Activated T-helper 1 cell treated with anti-CD3 and anti-CD28 coated beads, Interleukin-12 subunit alpha, Interleukin-12 subunit beta, Interleukin-2, Interleukin-4 antibody, amounts not matched to agents 30 ng/mL and 10 ng/mL and 1 ng/mL, durations not matched to agents 14 hours and 24 hours and 36 hours (primary cell): ENCODE measurements around the gene ATAD3C. TPM values are rescaled to one million over a fixed set of nuclear protein-coding genes. Genes with fewer than 3 reads are reported as not detected.
"Not testable (repeated sequence)": the region's sequence is repeated elsewhere in the genome, so short reads cannot be mapped to it uniquely, and the experiment has no call there.

Source experiments
- DNase-seq: peaks from one replicate; pipeline ENCODE4 v3.0.0; 2021; ENCODE audit warnings: low spot score
- H3K27ac Mint-ChIP-seq: one replicate; pipeline ENCODE4 v1.8.0; 2021; ENCODE audit warnings: mild to moderate bottlenecking, mixed read lengths
- H3K27me3 Mint-ChIP-seq: one replicate; pipeline ENCODE4 v1.8.0; 2022; ENCODE audit warnings: mild to moderate bottlenecking, moderate library complexity, mixed read lengths; ENCODE audit not compliant: insufficient read depth
- H3K36me3 Mint-ChIP-seq: one replicate; pipeline ENCODE4 v1.8.0; 2021; ENCODE audit warnings: low read depth, mixed read lengths
- H3K4me1 Mint-ChIP-seq: one replicate; pipeline ENCODE4 v1.8.0; 2021; ENCODE audit warnings: low read depth, mixed read lengths
- H3K4me3 Mint-ChIP-seq: one replicate; pipeline ENCODE4 v1.8.0; 2021; ENCODE audit warnings: mild to moderate bottlenecking, moderate library complexity, mixed read lengths
- H3K9me3 Mint-ChIP-seq: one replicate; pipeline ENCODE4 v1.8.0; 2021; ENCODE audit warnings: mixed read lengths
- intact Hi-C: fragments of 100-400 bp; cut with micrococcal nuclease; formaldehyde crosslinking; loops from one replicate; pipeline ENCODE4 v1.15.1; 2024
- total RNA-seq: library from RNA; stranded (reverse); gene quantifications from 2 replicates; pipeline ENCODE4 v1.2.3, GENCODE V29; 2022

ATAD3C gene
- total RNA-seq, 1 donor from 2014 or later: 0.57 TPM

GRCh38 chr1:1436630-1437032, 12.9 kb upstream of the ATAD3C start:
- Mint-ChIP-seq H3K4me3 (peak overlapping the region; percentile 51), H3K36me3 (no peaks in the 10 kb centered on the region), H3K27ac (no peak overlapping the region), H3K9me3 (no peaks in the 10 kb centered on the region), H3K4me1 (no peaks in the 10 kb centered on the region), H3K27me3 (peaks cover 2% of the 10 kb centered on the region)
- intact Hi-C loops: no loop called here
- no peak for DNase-seq

GRCh38 chr1:1437033-1437903, 12.2 kb upstream of the ATAD3C start:
- no peaks in the 10 kb centered on the region for H3K9me3 Mint-ChIP-seq
- no peak for DNase-seq
- no peaks in the 10 kb centered on the region for H3K36me3 Mint-ChIP-seq
- intact Hi-C loops: no loop called here
- no peak overlapping the region for H3K27ac Mint-ChIP-seq
- peaks cover 2% of the 10 kb centered on the region for H3K27me3 Mint-ChIP-seq
- H3K4me3 Mint-ChIP-seq: no peak overlapping the region
- H3K4me1 Mint-ChIP-seq: no peaks in the 10 kb centered on the region

- H3K9me3 Mint-ChIP-seq: no peaks in the 10 kb centered on the region
- no peaks in the 10 kb centered on the region for H3K4me1 Mint-ChIP-seq
- H3K27me3 Mint-ChIP-seq: peaks cover 2% of the 10 kb centered on the region
- no peak for DNase-seq
- intact Hi-C loops: no loop called here
- H3K4me3 Mint-ChIP-seq: no peak overlapping the region
- no peaks in the 10 kb centered on the region for H3K36me3 Mint-ChIP-seq
- no peak overlapping the region for H3K27ac Mint-ChIP-seq
Measured at GRCh38 chr1:1437904-1438376, 11.5 kb upstream of the ATAD3C start.

- Mint-ChIP-seq H3K9me3 (no peaks in the 10 kb centered on the region), H3K27me3 (peaks cover 2% of the 10 kb centered on the region), H3K27ac (no peak overlapping the region), H3K4me3 (no peak overlapping the region), H3K36me3 (no peaks in the 10 kb centered on the region), H3K4me1 (no peaks in the 10 kb centered on the region)
- DNase-seq: no peak
- intact Hi-C loops: no loop called here
Measured at GRCh38 chr1:1438531-1439381, 10.7 kb upstream of the ATAD3C start.

- no peak for DNase-seq
- Mint-ChIP-seq H3K36me3 (no peaks in the 10 kb centered on the region), H3K4me1 (no peaks in the 10 kb centered on the region), H3K9me3 (no peaks in the 10 kb centered on the region), H3K27me3 (peaks cover 2% of the 10 kb centered on the region), H3K27ac (no peak overlapping the region), H3K4me3 (no peak overlapping the region)
- intact Hi-C loops: loop anchor here (2.0 kb wide), 2 partner anchors 33 to 41 kb away; partner anchors contain the start of genes CCNL2 and MRPL20
Measured at GRCh38 chr1:1439546-1440261, 9.8 kb upstream of the ATAD3C start.

GRCh38 chr1:1440262-1441001, 9.1 kb upstream of the ATAD3C start:
- no peaks in the 10 kb centered on the region for H3K9me3 Mint-ChIP-seq
- no peak overlapping the region for H3K27ac Mint-ChIP-seq
- intact Hi-C loops: loop anchor here (2.0 kb wide), 2 partner anchors 34 to 42 kb away; partner anchors contain the start of genes CCNL2 and MRPL20
- H3K27me3 Mint-ChIP-seq: peaks cover 2% of the 10 kb centered on the region
- H3K4me3 Mint-ChIP-seq: no peak overlapping the region
- no peaks in the 10 kb centered on the region for H3K36me3 Mint-ChIP-seq
- no peaks in the 10 kb centered on the region for H3K4me1 Mint-ChIP-seq
- DNase-seq: no peak

GRCh38 chr1:1441002-1441888, 8.2 kb upstream of the ATAD3C start:
- no peak overlapping the region for H3K27ac Mint-ChIP-seq
- no peaks in the 10 kb centered on the region for H3K4me1 Mint-ChIP-seq
- H3K4me3 Mint-ChIP-seq: no peak overlapping the region
- no peaks in the 10 kb centered on the region for H3K9me3 Mint-ChIP-seq
- intact Hi-C loops: loop anchor here (2.0 kb wide), 2 partner anchors 34 to 42 kb away; partner anchors contain the start of genes CCNL2 and MRPL20
- peaks cover 2% of the 10 kb centered on the region for H3K27me3 Mint-ChIP-seq
- no peaks in the 10 kb centered on the region for H3K36me3 Mint-ChIP-seq
- DNase-seq: peak; percentile 30

GRCh38 chr1:1442069-1442770, 7.3 kb upstream of the ATAD3C start:
- Mint-ChIP-seq H3K27me3 (no peaks in the 10 kb centered on the region), H3K27ac (no peak overlapping the region), H3K9me3 (no peaks in the 10 kb centered on the region), H3K36me3 (no peaks in the 10 kb centered on the region), H3K4me1 (no peaks in the 10 kb centered on the region), H3K4me3 (no peak overlapping the region)
- intact Hi-C loops: no loop called here
- DNase-seq: no peak

- not testable (repeated sequence) for DNase-seq
Measured at GRCh38 chr1:1446631-1447030, 2.9 kb upstream of the ATAD3C start.

GRCh38 chr1:1450616-1451015, 1.1 kb downstream of the ATAD3C start:
- H3K4me1 Mint-ChIP-seq, H3K4me3 Mint-ChIP-seq, DNase-seq, H3K27ac Mint-ChIP-seq, H3K36me3 Mint-ChIP-seq, H3K9me3 Mint-ChIP-seq, intact Hi-C loops, H3K27me3 Mint-ChIP-seq: not testable (repeated sequence)

More at GRCh38 chr1:1446631-1447030, 2.9 kb upstream of the ATAD3C start:
- H3K4me3 Mint-ChIP-seq, H3K27me3 Mint-ChIP-seq, H3K36me3 Mint-ChIP-seq, H3K27ac Mint-ChIP-seq, intact Hi-C loops, H3K9me3 Mint-ChIP-seq, H3K4me1 Mint-ChIP-seq: not testable (repeated sequence)
